Measurements from ENCODE around the gene SLC22A23.

Gene SLC22A23

DNA sequence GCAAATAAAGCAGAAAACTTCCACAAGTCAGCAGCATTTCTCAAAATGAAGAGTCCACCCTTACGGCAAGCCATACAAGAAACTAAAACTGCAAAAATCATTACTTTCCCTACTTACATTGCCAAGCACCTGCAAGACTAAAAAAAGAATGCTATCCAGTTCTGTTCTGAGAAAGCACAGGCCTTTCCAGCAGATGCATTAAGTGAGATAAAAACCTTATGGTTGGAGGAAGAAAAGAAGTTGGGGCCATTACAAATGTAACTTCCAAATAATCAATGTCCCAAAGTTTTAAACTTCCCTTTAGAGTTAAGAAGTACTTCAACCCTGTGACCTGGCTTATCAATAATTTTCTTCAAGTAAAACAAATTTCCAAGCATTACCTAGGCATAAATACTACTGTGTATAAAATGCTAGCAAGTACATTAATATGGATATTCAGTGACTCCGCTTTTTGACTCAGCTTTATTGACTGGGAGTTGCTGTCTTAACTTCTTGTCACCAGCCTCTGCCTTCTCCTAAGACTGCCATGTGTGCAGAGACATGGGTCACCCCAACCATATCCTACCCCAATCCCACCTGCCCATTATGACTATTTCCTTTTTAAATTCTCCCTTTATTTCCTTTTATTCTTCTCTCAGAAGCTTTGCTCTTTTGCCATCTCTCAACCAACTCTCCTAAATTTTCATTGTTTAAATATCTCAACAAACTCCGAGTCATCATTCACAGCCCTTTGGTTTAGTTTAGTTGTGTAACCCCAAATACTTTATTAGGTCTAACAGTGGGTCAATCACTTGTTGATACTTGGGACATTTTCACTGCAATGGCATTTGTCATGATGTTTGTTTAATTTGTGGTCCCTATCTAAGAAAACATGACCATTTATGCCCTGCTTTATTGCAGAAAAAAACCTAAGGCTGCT lies 49.7 kb downstream of the SLC22A23 start:
- no peaks in the 10 kb centered on the region for H3K36me3 Mint-ChIP-seq (ENCODE audit: insufficient read depth)
- no peak overlapping the region for H3K27ac Mint-ChIP-seq
- DNase-seq (no peak), ATAC-seq (replicated peaks) (no peak)
- no peaks in the 10 kb centered on the region for H3K9me3 Mint-ChIP-seq
- peaks cover 44 to 48% of the 10 kb centered on the region in 2 donors for H3K27me3 Mint-ChIP-seq
- H3K4me1 Mint-ChIP-seq (ENCODE audit: low read depth in 2 of 2) = no peaks in the 10 kb centered on the region
- H3K4me3 Mint-ChIP-seq = no peak overlapping the region

DNA sequence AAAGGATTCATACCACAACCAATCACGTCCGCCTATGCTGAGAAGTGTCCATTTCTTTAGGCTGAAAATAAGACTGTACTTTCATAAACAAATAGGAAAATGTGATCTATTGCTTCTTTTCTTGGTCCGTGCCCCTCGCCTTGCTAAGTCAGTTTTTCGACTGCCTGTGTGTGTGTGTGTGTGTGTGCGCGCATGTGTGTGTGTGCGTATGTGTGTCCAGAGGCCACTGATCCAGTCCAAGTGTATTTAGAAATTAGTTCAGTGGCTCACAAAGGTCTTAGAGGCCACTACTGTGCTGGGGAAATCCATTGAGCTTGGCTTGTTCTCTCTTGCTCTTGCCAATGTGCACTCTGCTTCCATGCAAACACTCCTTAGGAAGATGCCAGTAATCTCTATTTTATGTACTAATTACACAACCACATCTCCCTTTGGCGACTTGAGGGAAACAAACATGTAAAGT lies 50.5 kb downstream of the SLC22A23 start:
- no peaks in the 10 kb centered on the region for H3K4me1 Mint-ChIP-seq (ENCODE audit: low read depth in 2 of 2)
- peaks cover 50 to 55% of the 10 kb centered on the region in 2 donors for H3K27me3 Mint-ChIP-seq
- no peak overlapping the region for H3K27ac Mint-ChIP-seq
- no peak overlapping the region for H3K4me3 Mint-ChIP-seq
- ATAC-seq (replicated peaks) = no peak
- H3K36me3 Mint-ChIP-seq (ENCODE audit: insufficient read depth) = no peaks in the 10 kb centered on the region
- no peak for DNase-seq
- no peaks in the 10 kb centered on the region for H3K9me3 Mint-ChIP-seq

DNA sequence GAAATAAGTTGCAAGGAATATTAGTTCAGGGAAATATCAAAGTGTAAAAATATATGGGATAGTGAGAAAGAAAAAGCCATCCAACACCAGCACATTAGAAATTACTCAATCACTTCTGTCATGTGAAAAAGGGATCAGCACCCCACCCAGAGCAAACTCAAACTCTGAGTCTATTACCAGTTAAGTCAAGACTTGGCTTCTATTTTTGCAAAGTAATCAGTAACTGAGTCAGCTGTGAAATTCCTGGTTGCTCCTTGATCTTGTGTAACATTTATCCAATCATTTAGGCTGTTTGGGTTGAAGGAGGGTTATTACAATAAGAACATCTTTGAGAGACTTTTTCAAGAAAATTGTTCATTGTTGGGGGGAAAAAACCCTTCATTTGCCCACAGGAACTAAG lies 51.2 kb downstream of the SLC22A23 start:
- peaks cover 45 to 48% of the 10 kb centered on the region in 2 donors for H3K27me3 Mint-ChIP-seq
- DNase-seq = no peak

DNA sequence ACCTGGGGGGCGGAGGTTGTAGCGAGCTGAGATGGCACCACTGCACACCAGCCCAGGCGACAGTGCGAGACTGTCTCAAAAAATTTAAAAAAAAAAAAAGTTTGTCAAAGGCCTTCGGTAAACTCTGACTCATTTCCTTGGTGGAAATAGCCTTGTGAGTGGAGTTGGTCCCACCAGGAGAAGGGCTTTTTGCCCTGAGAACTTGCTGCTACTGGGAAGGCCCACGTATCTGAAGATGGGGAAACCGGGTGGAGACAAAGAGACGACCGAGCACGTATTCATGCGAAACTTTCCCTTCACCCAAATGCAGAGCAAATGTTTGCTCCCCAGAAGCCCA lies 51.7 kb downstream of the SLC22A23 start:
- Mint-ChIP-seq H3K9me3 (no peaks in the 10 kb centered on the region), H3K36me3 (ENCODE audit: insufficient read depth) (no peaks in the 10 kb centered on the region), H3K4me3 (no peak overlapping the region), H3K27me3 (peaks cover 41 to 43% of the 10 kb centered on the region in 2 donors), H3K27ac (no peak overlapping the region), H3K4me1 (ENCODE audit: low read depth in 2 of 2) (no peaks in the 10 kb centered on the region)
- no peak for ATAC-seq (replicated peaks)
- no peak for DNase-seq

More for the DNA sequence above, 51.2 kb downstream of the SLC22A23 start:
- ATAC-seq (replicated peaks) = no peak
- H3K4me1 Mint-ChIP-seq (ENCODE audit: low read depth in 2 of 2) = no peaks in the 10 kb centered on the region
- no peak overlapping the region for H3K27ac Mint-ChIP-seq
- H3K36me3 Mint-ChIP-seq (ENCODE audit: insufficient read depth) = no peaks in the 10 kb centered on the region
- H3K4me3 Mint-ChIP-seq = no peak overlapping the region
- H3K9me3 Mint-ChIP-seq = no peaks in the 10 kb centered on the region

DNA sequence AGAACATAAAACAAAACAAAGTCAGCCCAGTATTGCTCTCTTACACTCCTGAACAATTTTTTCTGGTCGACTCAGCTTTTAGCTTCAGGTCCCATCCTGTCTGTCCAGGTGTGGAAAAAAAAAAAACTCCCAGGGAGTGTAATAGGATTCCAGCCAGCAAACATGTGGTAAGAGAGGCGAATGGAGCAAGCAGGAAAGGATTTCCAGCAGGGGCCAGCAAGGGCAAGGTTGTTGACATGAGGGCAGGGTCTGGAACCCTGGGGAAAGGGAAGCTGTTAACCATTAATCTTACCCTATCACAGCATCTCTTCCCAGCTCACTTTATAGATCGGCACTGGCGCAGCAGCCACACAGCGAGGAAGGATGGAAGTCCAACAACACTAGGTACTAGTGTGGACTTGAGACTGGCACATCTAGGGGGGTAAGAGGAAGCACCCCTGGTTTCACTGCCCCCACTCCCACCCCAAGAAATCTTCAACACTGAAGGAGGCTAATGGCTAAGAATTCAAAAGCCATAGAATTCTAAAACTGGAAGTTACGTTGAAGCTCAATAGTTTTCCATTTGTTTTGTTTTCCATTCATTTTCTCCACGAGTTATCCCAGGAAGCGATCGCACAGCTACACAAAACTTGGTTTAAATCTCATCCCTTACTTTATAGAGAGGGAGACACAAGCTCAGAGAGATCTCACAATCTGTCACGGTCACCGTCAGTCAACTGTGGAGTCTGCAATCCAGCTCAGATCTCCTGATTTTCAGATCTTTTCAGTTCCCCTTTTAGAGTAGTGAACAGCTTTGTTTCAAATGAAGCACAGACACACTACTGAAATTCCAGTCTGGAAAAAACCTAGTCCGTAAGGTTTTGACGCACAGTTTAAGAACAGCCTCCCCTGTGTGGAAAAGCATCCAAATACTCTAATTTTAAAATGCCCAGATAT lies 53.3 kb downstream of the SLC22A23 start:
- H3K27ac Mint-ChIP-seq = no peak overlapping the region

DNA sequence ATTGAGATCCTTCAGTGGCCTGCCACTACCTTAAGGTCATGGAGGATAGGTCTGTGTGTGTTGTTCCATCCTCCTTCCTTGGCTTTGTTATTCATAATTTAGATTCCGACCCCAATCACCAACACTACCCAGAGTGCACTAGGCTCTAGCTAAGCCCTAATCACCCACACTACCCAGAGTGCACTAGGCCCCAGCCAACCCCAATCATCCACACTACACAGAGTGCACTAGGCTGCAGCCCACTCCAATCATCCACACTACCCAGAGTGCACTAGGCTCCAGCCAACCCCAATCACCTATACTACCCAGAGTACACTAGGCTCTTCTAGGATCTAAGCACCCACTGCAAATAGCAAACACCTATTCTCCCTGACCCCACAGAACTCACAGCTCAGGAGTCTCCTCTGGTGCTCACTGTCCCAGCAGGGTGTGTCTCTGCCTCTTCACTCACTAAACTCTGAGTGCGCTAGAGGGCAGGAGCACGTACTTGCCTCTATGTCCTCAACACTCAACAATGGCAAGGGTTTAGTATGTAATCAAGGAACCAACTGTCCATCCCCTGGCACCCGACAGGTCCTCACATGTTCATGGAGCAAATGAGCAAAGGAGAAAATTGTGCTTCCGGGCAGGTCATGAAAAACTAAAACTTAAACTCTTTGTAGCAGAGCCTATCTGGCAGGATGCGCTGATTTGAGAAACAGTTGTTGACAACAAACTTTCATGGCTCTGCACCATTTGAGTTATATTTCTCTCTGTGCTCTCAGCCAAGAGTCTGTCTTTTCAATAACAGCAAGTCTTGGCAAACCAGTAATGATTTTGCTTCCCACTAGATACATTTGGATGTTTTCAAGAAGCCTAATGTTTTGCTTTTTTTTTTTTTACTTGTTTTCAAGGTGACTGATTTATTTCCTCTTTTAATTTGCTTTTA lies 54.3 kb downstream of the SLC22A23 start:
- Mint-ChIP-seq H3K4me1 (ENCODE audit: low read depth in 2 of 2) (no peaks in the 10 kb centered on the region), H3K27me3 (peaks cover 30 to 32% of the 10 kb centered on the region in 2 donors), H3K4me3 (no peak overlapping the region), H3K36me3 (ENCODE audit: insufficient read depth) (no peaks in the 10 kb centered on the region), H3K27ac (no peak overlapping the region), H3K9me3 (no peaks in the 10 kb centered on the region)
- no peak for ATAC-seq (replicated peaks)
- DNase-seq = no peak

More for the DNA sequence above, 53.3 kb downstream of the SLC22A23 start:
- DNase-seq (no peak), ATAC-seq (replicated peaks) (no peak)
- no peaks in the 10 kb centered on the region for H3K36me3 Mint-ChIP-seq (ENCODE audit: insufficient read depth)
- H3K4me3 Mint-ChIP-seq = no peak overlapping the region
- H3K27me3 Mint-ChIP-seq = peaks cover 30 to 33% of the 10 kb centered on the region in 2 donors
- H3K9me3 Mint-ChIP-seq = no peaks in the 10 kb centered on the region
- H3K4me1 Mint-ChIP-seq (ENCODE audit: low read depth in 2 of 2) = no peaks in the 10 kb centered on the region

DNA sequence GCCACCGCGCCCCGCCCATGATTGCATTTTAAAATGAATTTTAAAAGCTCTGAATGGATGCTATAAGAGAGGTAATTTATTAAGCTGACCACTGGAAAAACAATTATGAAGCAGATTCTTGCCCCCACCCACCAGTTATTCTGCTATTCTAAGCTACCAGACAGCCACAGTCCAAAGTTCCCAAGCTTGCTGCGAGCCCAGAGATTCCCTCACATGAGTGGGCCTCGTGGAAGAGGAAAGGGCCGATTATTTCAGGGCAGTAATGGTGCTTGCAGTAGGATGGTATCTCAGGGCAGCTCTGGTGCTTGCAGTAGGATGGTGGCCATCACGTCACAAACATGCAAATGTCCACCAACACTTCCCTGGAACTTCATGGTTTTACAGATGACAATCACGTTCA lies 56.7 kb downstream of the SLC22A23 start:
- no peaks in the 10 kb centered on the region for H3K36me3 Mint-ChIP-seq (ENCODE audit: insufficient read depth)
- H3K4me3 Mint-ChIP-seq = no peak overlapping the region
- no peak overlapping the region for H3K27ac Mint-ChIP-seq
- ATAC-seq (replicated peaks) (no peak), DNase-seq (no peak)
- H3K9me3 Mint-ChIP-seq = no peaks in the 10 kb centered on the region
- no peaks in the 10 kb centered on the region for H3K4me1 Mint-ChIP-seq (ENCODE audit: low read depth in 2 of 2)
- H3K27me3 Mint-ChIP-seq = peaks cover 27 to 40% of the 10 kb centered on the region in 2 donors

DNA sequence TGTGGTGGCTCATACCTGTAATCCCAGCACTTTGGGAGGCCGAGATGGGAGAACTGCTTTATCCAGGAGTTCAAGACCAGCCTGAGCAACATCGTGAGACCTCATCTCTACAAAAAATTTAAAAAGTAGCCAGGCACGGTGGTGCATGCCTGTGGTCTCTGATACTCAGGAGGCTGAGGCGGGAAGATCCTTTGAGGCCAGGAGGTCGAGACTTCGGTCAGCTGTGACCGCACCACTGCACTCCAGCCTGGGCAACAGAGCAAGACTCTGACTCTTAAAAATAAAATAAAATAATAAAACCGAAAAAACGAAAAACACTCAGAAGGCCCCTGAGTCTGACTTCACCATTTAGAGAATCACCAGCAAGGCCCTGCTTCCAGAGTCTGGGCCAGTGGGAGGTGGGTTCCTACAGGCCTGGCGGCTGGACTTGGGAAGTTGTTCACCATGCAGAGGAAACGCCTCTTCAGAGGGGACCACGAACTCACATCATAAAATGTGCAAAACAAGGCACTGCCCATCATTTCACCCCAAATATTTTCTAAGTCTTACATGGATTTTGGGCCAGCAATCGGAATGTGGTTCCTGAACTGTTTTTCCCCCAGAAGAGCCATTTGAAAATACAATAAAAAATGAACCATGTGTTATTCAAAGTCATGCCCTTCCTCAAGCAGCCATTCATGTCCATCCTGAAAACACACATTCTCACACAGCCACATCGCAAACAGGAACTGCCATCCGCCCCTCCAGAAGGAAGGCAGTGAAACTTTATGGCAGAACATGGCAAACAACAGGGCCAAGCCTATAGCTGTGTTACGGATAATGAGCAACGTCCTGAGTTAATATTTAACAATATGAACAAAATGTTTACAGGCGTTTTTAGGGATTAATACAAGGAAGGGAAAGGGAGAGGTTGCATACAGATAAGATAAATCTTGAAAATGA lies 57.8 kb downstream of the SLC22A23 start:
- H3K9me3 Mint-ChIP-seq = no peaks in the 10 kb centered on the region
- H3K27me3 Mint-ChIP-seq = peaks cover 20 to 34% of the 10 kb centered on the region in 2 donors
- H3K27ac Mint-ChIP-seq = no peak overlapping the region
- no peak overlapping the region for H3K4me3 Mint-ChIP-seq
- no peaks in the 10 kb centered on the region for H3K36me3 Mint-ChIP-seq (ENCODE audit: insufficient read depth)
- no peaks in the 10 kb centered on the region for H3K4me1 Mint-ChIP-seq (ENCODE audit: low read depth in 2 of 2)
- no peak for DNase-seq
- ATAC-seq (replicated peaks) = no peak

DNA sequence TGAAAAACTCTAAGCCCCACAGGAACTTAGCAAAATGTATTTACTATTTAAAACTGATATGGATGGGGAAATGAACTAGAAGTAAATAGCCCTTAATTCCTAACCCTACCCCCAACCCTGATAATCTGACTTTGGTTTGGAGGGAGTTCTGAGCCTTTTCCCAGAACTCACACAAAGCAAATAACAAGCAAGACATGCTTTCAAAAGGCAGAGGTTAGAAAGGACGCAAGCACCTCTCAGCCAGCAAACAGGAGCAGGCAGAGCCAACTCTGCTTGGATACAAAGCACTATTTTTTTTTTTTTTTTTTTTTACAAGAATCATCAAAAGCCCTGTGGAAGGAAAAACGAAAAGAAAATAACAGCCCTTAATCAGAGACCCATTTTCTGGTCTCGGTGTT lies 58.7 kb downstream of the SLC22A23 start:
- no peak for ATAC-seq (replicated peaks)
- no peak for DNase-seq
- peaks cover 12 to 26% of the 10 kb centered on the region in 2 donors for H3K27me3 Mint-ChIP-seq
- H3K4me1 Mint-ChIP-seq (ENCODE audit: low read depth in 2 of 2) = no peaks in the 10 kb centered on the region
- H3K9me3 Mint-ChIP-seq = no peaks in the 10 kb centered on the region
- H3K4me3 Mint-ChIP-seq = no peak overlapping the region
- H3K27ac Mint-ChIP-seq = no peak overlapping the region
- no peaks in the 10 kb centered on the region for H3K36me3 Mint-ChIP-seq (ENCODE audit: insufficient read depth)

DNA sequence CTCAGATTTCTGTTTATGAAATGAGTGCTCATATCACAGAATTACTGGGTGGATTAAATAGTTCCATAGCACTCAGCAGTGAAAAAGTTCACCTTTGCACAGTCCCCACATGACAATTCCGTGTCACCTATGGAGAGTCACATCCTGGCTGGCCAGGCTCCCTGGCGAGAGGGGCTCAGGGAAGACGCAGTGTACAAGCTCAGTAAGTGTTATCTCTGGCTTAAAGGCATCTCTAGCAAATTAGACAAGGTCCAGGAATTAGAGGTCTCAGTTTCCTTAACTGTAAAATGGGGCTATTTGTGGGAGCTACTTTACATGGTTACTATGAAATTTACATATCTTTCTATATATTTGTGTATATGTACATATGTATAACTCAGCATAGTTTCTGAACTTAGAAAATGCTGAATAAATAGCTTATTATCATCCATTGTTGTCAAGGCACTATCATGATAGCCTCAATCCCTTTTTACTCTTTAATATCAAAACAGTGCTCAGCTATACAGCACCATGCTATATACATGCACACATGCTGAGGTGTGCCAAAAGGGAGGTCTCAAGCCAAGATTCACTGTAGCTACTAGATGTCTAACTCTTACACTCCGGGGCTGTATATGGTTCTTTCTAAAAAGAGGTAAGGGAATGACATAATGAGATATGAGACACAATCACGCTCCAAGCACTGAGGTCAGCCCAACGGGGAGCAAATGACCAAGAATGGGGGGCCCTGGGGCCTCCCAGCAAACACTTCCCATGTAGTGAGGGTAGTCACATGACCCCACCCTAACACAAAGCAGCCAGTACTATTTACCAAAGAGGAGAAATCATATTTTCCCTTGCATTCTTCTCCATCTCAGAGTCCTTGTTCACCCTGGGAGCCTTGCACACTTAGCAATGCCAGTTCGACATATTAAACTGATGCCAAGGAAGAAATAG lies 59.4 kb downstream of the SLC22A23 start:
- Mint-ChIP-seq H3K27ac (peak overlapping the region in 1 of 2 donors; percentile 53), H3K4me3 (no peak overlapping the region), H3K27me3 (peaks cover 10 to 20% of the 10 kb centered on the region in 2 donors), H3K4me1 (ENCODE audit: low read depth in 2 of 2) (no peaks in the 10 kb centered on the region), H3K9me3 (no peaks in the 10 kb centered on the region), H3K36me3 (ENCODE audit: insufficient read depth) (no peaks in the 10 kb centered on the region)
- no peak for ATAC-seq (replicated peaks)
- no peak for DNase-seq

DNA sequence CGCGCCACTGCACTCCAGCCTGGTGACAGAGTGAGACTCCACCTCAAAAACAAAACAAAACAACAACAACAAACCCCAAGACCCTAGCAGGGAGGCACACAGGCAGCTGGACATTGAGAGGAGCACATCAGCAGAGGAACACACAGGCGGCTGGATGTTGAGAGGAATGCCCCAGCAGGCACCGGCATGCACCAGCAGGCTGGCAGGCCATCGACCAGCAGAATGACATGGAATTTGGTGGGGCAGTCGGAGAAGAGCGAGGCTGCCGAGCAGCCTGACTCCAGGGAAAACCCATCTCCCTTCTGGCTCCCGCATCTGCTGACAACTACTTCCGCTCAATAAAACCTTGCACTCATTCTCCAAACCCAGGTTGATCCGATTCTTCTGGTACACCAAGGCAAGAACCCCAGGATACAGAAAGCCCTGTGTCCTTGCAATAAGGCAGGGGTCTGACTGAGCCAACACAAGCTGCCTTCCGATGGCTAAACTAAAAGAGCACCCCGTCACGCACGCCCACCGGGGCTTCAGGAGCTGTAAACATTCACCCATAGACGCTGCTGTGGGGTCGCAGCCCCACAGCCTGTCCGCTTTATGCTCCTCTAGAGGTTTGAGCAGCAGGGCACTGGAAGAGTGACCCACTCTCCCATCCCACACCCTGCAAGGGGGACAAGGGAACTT lies 60.2 kb downstream of the SLC22A23 start:
- peak overlapping the region in 1 of 2 donors; percentile 53 for H3K27ac Mint-ChIP-seq
- H3K36me3 Mint-ChIP-seq (ENCODE audit: insufficient read depth) = no peaks in the 10 kb centered on the region
- H3K9me3 Mint-ChIP-seq = no peaks in the 10 kb centered on the region
- H3K4me1 Mint-ChIP-seq (ENCODE audit: low read depth in 2 of 2) = no peaks in the 10 kb centered on the region
- H3K27me3 Mint-ChIP-seq = peaks cover 2 to 12% of the 10 kb centered on the region in 2 donors
- no peak overlapping the region for H3K4me3 Mint-ChIP-seq
- ATAC-seq (replicated peaks) (no peak), DNase-seq (no peak)
